GM18951 (cell line): Measurements from ENCODE around the gene USF2.

Source experiments
- POLR2A ChIP-seq: IDR thresholded peaks from 4 replicates; pipeline ENCODE4 v1.6.1; 2011; ENCODE audit warnings: mild to moderate bottlenecking; ENCODE audit not compliant: insufficient read length, insufficient read depth; ENCODE audit errors: extremely low read depth
- in situ Hi-C: fragments of 300-500 bp; cut with MboI; formaldehyde crosslinking; loops from one replicate; pipeline ENCODE4 v1.12.0; 2022; ENCODE audit warnings: low sequenced_read_pairs, mixed read lengths, inconsistent platforms; ENCODE audit not compliant: unreplicated experiment

The USF2 gene

DNA sequence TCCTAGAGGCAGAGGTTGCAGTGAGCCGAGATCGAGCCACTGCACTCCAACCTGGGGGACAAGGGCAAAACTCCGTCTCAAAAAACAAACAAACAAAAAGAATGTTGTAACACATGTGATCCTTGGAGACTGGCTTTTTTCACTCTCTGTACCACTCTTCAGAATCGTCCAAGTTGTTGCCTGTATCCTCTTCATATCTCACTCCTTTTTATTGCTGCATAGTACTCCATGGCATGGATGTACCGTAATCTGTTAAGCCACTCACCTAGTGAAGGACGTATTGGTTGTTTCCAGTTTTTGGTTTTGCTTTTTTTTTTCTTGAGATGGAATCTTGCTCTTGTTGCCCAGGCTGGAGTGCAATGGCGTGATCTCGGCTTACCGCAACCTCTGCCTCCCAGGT, 53.3 kb downstream of the USF2 start:
- no peak for TF ChIP-seq POLR2A
- in situ Hi-C loops = no loop called here

- in situ Hi-C loops = no loop called here
- TF ChIP-seq POLR2A = no peak
Measured at GRCh38 chr19:35327642-35328041, 58.9 kb downstream of the USF2 start.

DNA sequence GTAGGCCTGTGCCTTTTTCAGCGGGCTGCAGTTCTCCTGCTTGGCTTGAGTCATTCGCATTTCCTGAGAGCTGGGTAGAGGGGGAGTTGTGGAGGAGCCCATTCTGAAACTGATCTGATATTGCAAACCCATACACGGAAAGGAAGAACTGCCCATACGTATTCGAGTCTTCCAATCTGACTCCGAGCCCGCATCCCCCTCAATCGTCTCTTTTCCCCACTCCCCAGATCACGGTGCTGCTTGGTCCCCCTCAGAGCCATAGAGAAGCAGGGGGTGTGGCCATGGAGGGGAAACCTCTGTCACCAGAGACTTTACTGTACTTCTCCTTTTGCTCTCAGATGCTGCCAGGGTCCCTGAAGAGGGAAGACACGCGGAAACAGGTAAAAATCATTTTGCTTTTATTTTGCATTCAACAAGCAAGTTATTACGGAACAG, 60.1 kb downstream of the USF2 start, which contains the start of gene CD22:
Gene CD22 (plus strand): TSS at position 337 of the 435 bp plus-strand sequence. CDS start 2,854 bp downstream, outside the sequence.
- TF ChIP-seq POLR2A = peak; percentile 78
- in situ Hi-C loops = no loop called here

GRCh38 chr19:35329323-35329722, 60.6 kb downstream of the USF2 start:
- in situ Hi-C loops = no loop called here
- peak; percentile 19 for TF ChIP-seq POLR2A
